Lung microvascular endothelial cell (primary cell): ENCODE measurements around the gene LY6G6D. TPM values are rescaled to one million over a fixed set of nuclear protein-coding genes. Genes with fewer than 3 reads are reported as not detected.

ENCODE experiments used
- DNase-seq, 2 donors: peaks; one replicate each; pipeline versions ENCODE4 v3.0.0 to v3.0.0-alpha.2; 2010; ENCODE audit warnings: low read depth in 2 of 2
- total RNA-seq: library from RNA; depleted of rRNA; stranded (reverse); fragments of >200 nt; gene quantifications from 2 replicates; pipeline ENCODE4 v1.2.1, GENCODE V29; 2014

Gene LY6G6D
- total RNA-seq, 1 donor from 2014 or later: not detected

- DNase-seq: no peak
Measured at GRCh38 chr6:31718265-31718664, 3.1 kb downstream of the LY6G6D start.

- no peak for DNase-seq
Measured at GRCh38 chr6:31719001-31719400, 3.9 kb downstream of the LY6G6D start.

- DNase-seq: no peak
Measured at GRCh38 chr6:31720196-31720770, 5.1 kb downstream of the LY6G6D start.

- no peak for DNase-seq
Measured at GRCh38 chr6:31721351-31722020, 6.3 kb downstream of the LY6G6D start, which contains the start of gene LY6G6C. Gene LY6G6C (minus strand): TSS chr6:31721746. CDS start chr6:31721679, 67 bp downstream.

- no peak for DNase-seq
Measured at GRCh38 chr6:31722173-31722572, 7.0 kb downstream of the LY6G6D start.

- no peak for DNase-seq
Measured at GRCh38 chr6:31723245-31723979, 8.3 kb downstream of the LY6G6D start, which contains the start of gene MPIG6B. Gene MPIG6B (plus strand): TSS chr6:31723373. CDS start chr6:31723384, 11 bp downstream.

- no peak for DNase-seq
Measured at GRCh38 chr6:31723980-31724691, 9.0 kb downstream of the LY6G6D start.

- peak; percentile 48 to 74 for DNase-seq
Measured at GRCh38 chr6:31725502-31726350, 10.6 kb downstream of the LY6G6D start.

GRCh38 chr6:31727034-31727716 lies 12.0 kb downstream of the LY6G6D start:
- DNase-seq: peak; percentile 28 to 36

GRCh38 chr6:31727717-31728671 lies 12.8 kb downstream of the LY6G6D start:
- DNase-seq: no peak

- no peak for DNase-seq
Measured at GRCh38 chr6:31728767-31729514, 13.8 kb downstream of the LY6G6D start, which contains the start of gene DDAH2. Gene DDAH2 (minus strand): TSS chr6:31729299. CDS start chr6:31729161, 138 bp downstream.

- peak; percentile 90 to 93 for DNase-seq
Measured at GRCh38 chr6:31729515-31729978, 14.4 kb downstream of the LY6G6D start.

GRCh38 chr6:31729979-31730630 lies 15.0 kb downstream of the LY6G6D start:
- DNase-seq: peak; percentile 91 to 97

GRCh38 chr6:31730631-31731086 lies 15.5 kb downstream of the LY6G6D start:
- no peak for DNase-seq

- DNase-seq: no peak
Measured at GRCh38 chr6:31732029-31732428, 16.9 kb downstream of the LY6G6D start.

- no peak for DNase-seq
Measured at GRCh38 chr6:31733734-31734133, 18.6 kb downstream of the LY6G6D start.

GRCh38 chr6:31734247-31734820 lies 19.2 kb downstream of the LY6G6D start:
- no peak for DNase-seq
